ENCODE results near the gene FABP1. TPM values are rescaled to one million over a fixed set of nuclear protein-coding genes. Genes with fewer than 3 reads are reported as not detected.

Gene FABP1
- total RNA-seq, 1 donor from 2014 or later, result not detected

- intact Hi-C loops (cut with micrococcal nuclease), result no loop called here
These were observed 11.9 kb downstream of the FABP1 start for GRCh38 chr2:88115825-88116518.

GRCh38 chr2:88114889-88115288 is 13.0 kb downstream of the FABP1 start:
- intact Hi-C loops (cut with micrococcal nuclease), result no loop called here

- intact Hi-C loops (cut with micrococcal nuclease), result no loop called here
These were observed 14.8 kb downstream of the FABP1 start for GRCh38 chr2:88113069-88113468.

GRCh38 chr2:88110830-88111229 is 17.0 kb downstream of the FABP1 start:
- intact Hi-C loops (cut with micrococcal nuclease), result no loop called here

GRCh38 chr2:88108796-88109195 is 19.1 kb downstream of the FABP1 start:
- intact Hi-C loops (cut with micrococcal nuclease), result no loop called here

GRCh38 chr2:88100489-88100858 is 27.4 kb downstream of the FABP1 start:
- intact Hi-C loops (cut with micrococcal nuclease), result no loop called here

- intact Hi-C loops (cut with micrococcal nuclease), result no loop called here
These were observed 27.9 kb downstream of the FABP1 start for GRCh38 chr2:88099798-88100488.

- intact Hi-C loops (cut with micrococcal nuclease), result no loop called here
These were observed 29.3 kb downstream of the FABP1 start for GRCh38 chr2:88098558-88098900.

- intact Hi-C loops (cut with micrococcal nuclease), result no loop called here
These were observed 29.8 kb downstream of the FABP1 start for GRCh38 chr2:88097891-88098557.

- intact Hi-C loops (cut with micrococcal nuclease), result no loop called here
These were observed 30.7 kb downstream of the FABP1 start for GRCh38 chr2:88097192-88097591.

- intact Hi-C loops (cut with micrococcal nuclease), result no loop called here
These were observed 31.2 kb downstream of the FABP1 start for GRCh38 chr2:88096708-88097107.

GRCh38 chr2:88095022-88095421 is 32.8 kb downstream of the FABP1 start:
- intact Hi-C loops (cut with micrococcal nuclease), result no loop called here

- intact Hi-C loops (cut with micrococcal nuclease), result no loop called here
These were observed 35.1 kb downstream of the FABP1 start for GRCh38 chr2:88092773-88093172.

GRCh38 chr2:88091943-88092342 is 35.9 kb downstream of the FABP1 start:
- intact Hi-C loops (cut with micrococcal nuclease), result no loop called here

GRCh38 chr2:88090446-88091283 is 37.2 kb downstream of the FABP1 start:
- intact Hi-C loops (cut with micrococcal nuclease), result no loop called here

GRCh38 chr2:88088999-88089398 is 38.9 kb downstream of the FABP1 start:
- intact Hi-C loops (cut with micrococcal nuclease), result no loop called here

- intact Hi-C loops (cut with micrococcal nuclease), result no loop called here
These were observed 40.1 kb downstream of the FABP1 start for GRCh38 chr2:88087763-88088162.

- intact Hi-C loops (cut with micrococcal nuclease), result no loop called here
These were observed 40.8 kb downstream of the FABP1 start for GRCh38 chr2:88087073-88087472.

- intact Hi-C loops (cut with micrococcal nuclease), result no loop called here
These were observed 41.5 kb downstream of the FABP1 start for GRCh38 chr2:88086401-88086800.

GRCh38 chr2:88085602-88086001 is 42.3 kb downstream of the FABP1 start:
- intact Hi-C loops (cut with micrococcal nuclease), result no loop called here

- intact Hi-C loops (cut with micrococcal nuclease), result no loop called here
These were observed 42.8 kb downstream of the FABP1 start for GRCh38 chr2:88085099-88085498.

- intact Hi-C loops (cut with micrococcal nuclease), result no loop called here
These were observed 45.1 kb downstream of the FABP1 start for GRCh38 chr2:88082781-88083180.
